Measurements from ENCODE around the gene ZIC4.

DNA sequence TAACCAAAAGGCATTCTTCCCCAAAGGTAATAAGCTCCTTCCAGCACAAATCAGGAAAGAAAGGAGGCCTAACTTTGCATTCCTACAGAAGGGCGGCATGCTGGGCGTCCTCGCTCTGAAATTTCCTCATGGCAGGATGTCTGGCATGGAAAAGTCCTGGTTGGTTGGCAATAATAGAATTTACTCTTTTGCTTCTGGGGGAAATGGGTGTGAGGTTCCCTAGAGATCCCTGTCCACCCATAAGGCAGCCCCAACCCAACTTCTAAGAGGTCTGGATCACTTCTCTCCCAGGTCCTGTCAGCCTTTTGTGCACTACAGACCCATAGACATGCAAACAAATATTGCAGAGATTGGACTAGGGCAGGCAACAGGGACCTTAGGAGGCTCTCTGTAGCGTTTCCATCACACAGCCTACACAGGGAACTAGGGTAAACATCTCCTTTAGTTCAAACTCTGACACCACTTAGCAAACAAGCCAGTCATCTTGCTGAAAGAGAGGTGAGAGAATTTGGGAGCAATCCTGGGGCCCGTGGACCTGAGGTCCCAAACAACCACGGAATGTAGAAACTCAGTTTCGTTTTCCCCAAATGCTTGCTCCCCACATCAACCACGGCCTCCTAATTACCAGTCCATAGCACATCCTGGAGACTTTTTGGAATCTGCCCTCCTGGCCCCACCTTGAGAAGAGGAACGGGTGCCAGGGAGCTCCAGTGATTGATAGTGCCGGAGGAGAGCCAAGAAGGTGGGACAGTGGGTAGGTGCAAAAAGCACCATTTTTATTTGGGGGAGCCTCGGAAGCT lies 2.1 kb downstream of the ZIC4 start:
- no peak for TF ChIP-seq BRCA1 (IDR thresholded peaks at IDR 0.05; ENCODE audit: low read depth, low read length)
- no peak for TF ChIP-seq CTCF (IDR thresholded peaks at IDR 0.05 in 2 of 3, conservative IDR thresholded peaks at IDR 0.05 in 1 of 3; ENCODE audit: control insufficient read depth in 2 of 3, extremely low read depth in 1 of 3, insufficient read depth in 1 of 3, low read depth in 3 of 3, low read length in 3 of 3)
- no peak for TF ChIP-seq POLR2AphosphoS5 (IDR thresholded peaks at IDR 0.05; ENCODE audit: low read length)
- TF ChIP-seq ZNF274 (IDR thresholded peaks at IDR 0.05; ENCODE audit: insufficient read depth, insufficient read length): no peak
- no peak for TF ChIP-seq ATF7 (IDR thresholded peaks at IDR 0.05; ENCODE audit: low read depth)
- no peak for TF ChIP-seq ZNF217 (IDR thresholded peaks at IDR 0.05)
- no peak for TF ChIP-seq ETV6 (conservative IDR thresholded peaks at IDR 0.05 in 1 of 2, IDR thresholded peaks at IDR 0.05 in 1 of 2; ENCODE audit: borderline replicate concordance in 1 of 2, low read depth in 1 of 2)
- TF ChIP-seq SMARCA5 (IDR thresholded peaks at IDR 0.05): no peak
- no peak for TF ChIP-seq CHD4 (IDR thresholded peaks at IDR 0.05)
- no peak for TF ChIP-seq POLR2A (IDR thresholded peaks at IDR 0.05; ENCODE audit: low read depth, low read length)

Data from GM12878 (cell line).